HepG2 (cell line): Measurements from ENCODE around the gene RGL3. TPM values are rescaled to one million over a fixed set of nuclear protein-coding genes. Genes with fewer than 3 reads are reported as not detected.

Source experiments
- ATM ChIP-seq: fragments of 450-650 bp; IDR thresholded peaks from 2 replicates; pipeline ENCODE4 v1.7.1; 2017; ENCODE audit warnings: mild to moderate bottlenecking, borderline replicate concordance
- DR1 ChIP-seq: sonication (generic); formaldehyde crosslinking; IDR thresholded peaks from 2 replicates; pipeline ENCODE4 v1.8.0; 2021; ENCODE audit warnings: mild to moderate bottlenecking, missing genetic modification reagents, inconsistent platforms
- FOXC1 ChIP-seq: sonication (generic); formaldehyde crosslinking; IDR thresholded peaks from 2 replicates; pipeline ENCODE4 v1.8.0; 2022; ENCODE audit warnings: mild to moderate bottlenecking, missing genetic modification reagents, borderline replicate concordance
- FOXK2 ChIP-seq: fragments of 450-650 bp; IDR thresholded peaks from 2 replicates; pipeline ENCODE4 v1.6.1; 2016
- GATAD2A ChIP-seq: IDR thresholded peaks from 2 replicates; pipeline ENCODE4 v1.6.1; 2016
- HOXA9 ChIP-seq: sonication (generic); formaldehyde crosslinking; IDR thresholded peaks from 2 replicates; pipeline ENCODE4 v1.8.1; 2022; ENCODE audit warnings: missing genetic modification reagents, mild to moderate bottlenecking, moderate library complexity, borderline replicate concordance
- NR1H2 ChIP-seq: sonication (generic); formaldehyde crosslinking; IDR thresholded peaks from 2 replicates; pipeline ENCODE4 v1.8.1; 2022; ENCODE audit warnings: low read depth, missing genetic modification reagents, borderline replicate concordance
- RBM39 ChIP-seq: fragments of 200-400 bp; formaldehyde crosslinking; IDR thresholded peaks from one replicate; pipeline ENCODE4 v1.6.1; 2018; ENCODE audit warnings: antibody characterized with exemption, mild to moderate bottlenecking, low read depth, low read length; ENCODE audit not compliant: poor library complexity, severe bottlenecking
- RCOR2 ChIP-seq: IDR thresholded peaks from 2 replicates; pipeline ENCODE4 v1.6.1; 2016; ENCODE audit warnings: missing biosample characterization, missing genetic modification reagents
- SALL2 ChIP-seq: sonication (generic); formaldehyde crosslinking; IDR thresholded peaks from 2 replicates; pipeline ENCODE4 v1.8.1; 2023; ENCODE audit warnings: mild to moderate bottlenecking, missing genetic modification reagents, inconsistent platforms
- SRF ChIP-seq: IDR thresholded peaks from 2 replicates; pipeline ENCODE4 v1.6.1; 2011; ENCODE audit warnings: mild to moderate bottlenecking, low read depth, low read length, moderate library complexity
- TAF15 ChIP-seq: fragments of 200-400 bp; formaldehyde crosslinking; IDR thresholded peaks from one replicate; pipeline ENCODE4 v1.6.1; 2018; ENCODE audit warnings: mild to moderate bottlenecking, low read depth, low read length; ENCODE audit not compliant: poor library complexity, severe bottlenecking
- XBP1 ChIP-seq: sonication (generic); formaldehyde crosslinking; IDR thresholded peaks from 2 replicates; pipeline ENCODE4 v1.5.0; 2020; ENCODE audit warnings: missing genetic modification reagents
- ZBTB42 ChIP-seq: sonication (generic); formaldehyde crosslinking; IDR thresholded peaks from 2 replicates; pipeline ENCODE4 v1.5.0; 2020; ENCODE audit warnings: mild to moderate bottlenecking, missing genetic modification reagents
- ZBTB8A ChIP-seq: sonication (generic); formaldehyde crosslinking; IDR thresholded peaks from 2 replicates; pipeline ENCODE4 v1.4.0; 2020; ENCODE audit warnings: mild to moderate bottlenecking, low read depth, missing genetic modification reagents, borderline replicate concordance
- ZFAT ChIP-seq: sonication (generic); formaldehyde crosslinking; conservative IDR thresholded peaks from 2 replicates; pipeline ENCODE4 v1.8.1; 2023; ENCODE audit warnings: missing genetic modification reagents, inconsistent platforms
- ZNF3 ChIP-seq: IDR thresholded peaks from 2 replicates; pipeline ENCODE4 v1.7.0; 2017; ENCODE audit warnings: inconsistent platforms
- ZNF616 ChIP-seq: sonication (generic); formaldehyde crosslinking; IDR thresholded peaks from 2 replicates; pipeline ENCODE4 v1.5.0; 2020; ENCODE audit warnings: low read depth, mild to moderate bottlenecking, missing genetic modification reagents
- ZNF772 ChIP-seq: sonication (generic); formaldehyde crosslinking; IDR thresholded peaks from 2 replicates; pipeline ENCODE4 v1.5.0; 2020; ENCODE audit warnings: mild to moderate bottlenecking, missing genetic modification reagents
- polyA plus RNA-seq, 8 experiments: library from polyadenylated mRNA; depleted of rRNA in 3 of 8; stranded (reverse) in 7 of 8; unstranded in 1 of 8; fragments of >200 nt; fragmentation: Illumina TruSeq in 4 of 8; extraction: Trizol in 4 of 8; gene quantifications; 2 replicates each; pipeline versions ENCODE4 v1.2.1 to v1.2.3, GENCODE V29; 2011 to 2016; ENCODE audit warnings: low read depth in 4 of 8, missing spikeins in 1 of 8, mixed read lengths in 1 of 8; ENCODE audit not compliant: insufficient read depth in 1 of 8
- total RNA-seq, 5 experiments: library from RNA; depleted of rRNA; stranded (reverse); fragments of >200 nt; fragmentation: Illumina TruSeq; extraction: Trizol; gene quantifications; 2 replicates each; pipeline ENCODE4 v1.2.3, GENCODE V29; 2016; ENCODE audit warnings: low read depth in 1 of 5
- TF ChIP-seq, protein P1 (sequence below): sonication (generic); formaldehyde crosslinking; IDR thresholded peaks from 2 replicates; pipeline ENCODE4 v1.5.1; 2020; ENCODE audit warnings: missing genetic modification reagents, mild to moderate bottlenecking, borderline replicate concordance
- TF ChIP-seq, protein P2 (sequence below): sonication (generic); formaldehyde crosslinking; IDR thresholded peaks from 2 replicates; pipeline ENCODE4 v1.5.1; 2020; ENCODE audit warnings: mild to moderate bottlenecking, moderate library complexity, missing genetic modification reagents
- TF ChIP-seq, protein P3 (sequence below): IDR thresholded peaks from 2 replicates; pipeline ENCODE4 v1.6.1; 2016; ENCODE audit warnings: low read depth, missing genetic modification reagents, missing compliant biosample characterization

RGL3 gene
- total and polyA plus RNA-seq, 2 of the 13 experiments (the other 11 are each of a cell fraction or from before 2014, with no cell fraction given) = 4.2 to 7.6 TPM

DNA sequence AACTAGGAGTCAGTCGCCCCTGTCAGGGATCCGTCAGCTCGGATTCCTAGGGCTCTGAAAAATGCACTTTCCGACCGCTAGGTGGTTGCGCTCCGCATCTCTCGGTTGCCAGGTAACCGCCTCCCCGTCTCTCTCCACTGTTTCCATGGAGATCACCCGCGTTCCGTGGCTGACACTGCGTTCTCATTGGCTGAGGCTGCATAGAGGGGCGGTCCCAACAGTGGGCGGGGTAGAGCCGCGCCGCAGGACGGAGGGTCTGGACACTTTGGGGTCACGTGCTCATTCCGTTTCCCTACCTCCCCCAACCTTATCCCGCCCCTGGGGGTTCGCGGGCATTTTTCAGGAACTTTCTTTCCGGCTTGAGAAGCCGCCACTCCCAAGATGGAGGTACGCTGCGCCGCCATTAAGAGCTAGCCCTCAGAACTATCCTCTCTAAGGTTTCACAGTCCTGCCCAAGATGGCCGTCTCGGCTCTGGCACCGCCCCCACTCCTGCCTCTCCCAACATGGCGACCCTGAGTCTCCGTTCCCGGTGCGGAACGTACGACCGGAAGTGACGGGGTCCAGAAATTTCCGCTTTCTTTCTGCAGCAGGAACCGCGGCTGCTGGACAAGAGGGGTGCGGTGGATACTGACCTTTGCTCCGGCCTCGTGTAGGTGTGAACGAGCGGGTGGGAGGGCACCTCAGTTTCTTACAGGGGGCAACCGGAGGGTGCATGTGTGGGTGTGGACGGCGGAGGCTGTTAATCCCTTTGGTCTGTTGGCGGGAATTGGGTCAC lies 16.1 kb upstream of the RGL3 start, which contains the start of the genes ODAD3 and PRKCSH (continued):
- TF ChIP-seq SALL2 (CRISPR knock-in tag) (no peak; the same call in none of the 2 replicates), RBM39 (peak; percentile 57), RCOR2 (CRISPR knock-in tag) (no peak; the same call in 1 of the 2 replicates), FOXK2 (no peak), ZBTB42 (CRISPR knock-in tag) (no peak), NR1H2 (CRISPR knock-in tag) (0 out of 2 replicates have a peak, but pooled peaks have one; percentile 20), DR1 (CRISPR knock-in tag) (peak; percentile 72), ZNF616 (CRISPR knock-in tag) (0 out of 2 replicates have a peak, but pooled peaks have one; percentile 48), ZFAT (no peak), XBP1 (CRISPR knock-in tag) (no peak), FOXC1 (no peak), GATAD2A (CRISPR knock-in tag) (no peak; the same call in 1 of the 2 replicates), ZNF772 (CRISPR knock-in tag) (peak; percentile 81), TAF15 (no peak), SRF (0 out of 2 replicates have a peak, but pooled peaks have one; percentile 4), HOXA9 (CRISPR knock-in tag) (no peak; the same call in 1 of the 2 replicates), ZNF3 (CRISPR knock-in tag) (no peak), ZBTB8A (no peak), ATM (no peak)
- TF ChIP-seq, protein P1, sequence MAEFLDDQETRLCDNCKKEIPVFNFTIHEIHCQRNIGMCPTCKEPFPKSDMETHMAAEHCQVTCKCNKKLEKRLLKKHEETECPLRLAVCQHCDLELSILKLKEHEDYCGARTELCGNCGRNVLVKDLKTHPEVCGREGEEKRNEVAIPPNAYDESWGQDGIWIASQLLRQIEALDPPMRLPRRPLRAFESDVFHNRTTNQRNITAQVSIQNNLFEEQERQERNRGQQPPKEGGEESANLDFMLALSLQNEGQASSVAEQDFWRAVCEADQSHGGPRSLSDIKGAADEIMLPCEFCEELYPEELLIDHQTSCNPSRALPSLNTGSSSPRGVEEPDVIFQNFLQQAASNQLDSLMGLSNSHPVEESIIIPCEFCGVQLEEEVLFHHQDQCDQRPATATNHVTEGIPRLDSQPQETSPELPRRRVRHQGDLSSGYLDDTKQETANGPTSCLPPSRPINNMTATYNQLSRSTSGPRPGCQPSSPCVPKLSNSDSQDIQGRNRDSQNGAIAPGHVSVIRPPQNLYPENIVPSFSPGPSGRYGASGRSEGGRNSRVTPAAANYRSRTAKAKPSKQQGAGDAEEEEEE (CRISPR knock-in tag) = peak; percentile 83; the same call in 1 of the 2 replicates
- TF ChIP-seq, protein P2, sequence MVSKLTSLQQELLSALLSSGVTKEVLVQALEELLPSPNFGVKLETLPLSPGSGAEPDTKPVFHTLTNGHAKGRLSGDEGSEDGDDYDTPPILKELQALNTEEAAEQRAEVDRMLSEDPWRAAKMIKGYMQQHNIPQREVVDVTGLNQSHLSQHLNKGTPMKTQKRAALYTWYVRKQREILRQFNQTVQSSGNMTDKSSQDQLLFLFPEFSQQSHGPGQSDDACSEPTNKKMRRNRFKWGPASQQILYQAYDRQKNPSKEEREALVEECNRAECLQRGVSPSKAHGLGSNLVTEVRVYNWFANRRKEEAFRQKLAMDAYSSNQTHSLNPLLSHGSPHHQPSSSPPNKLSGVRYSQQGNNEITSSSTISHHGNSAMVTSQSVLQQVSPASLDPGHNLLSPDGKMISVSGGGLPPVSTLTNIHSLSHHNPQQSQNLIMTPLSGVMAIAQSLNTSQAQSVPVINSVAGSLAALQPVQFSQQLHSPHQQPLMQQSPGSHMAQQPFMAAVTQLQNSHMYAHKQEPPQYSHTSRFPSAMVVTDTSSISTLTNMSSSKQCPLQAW = peak; percentile 97
- TF ChIP-seq, protein P3, sequence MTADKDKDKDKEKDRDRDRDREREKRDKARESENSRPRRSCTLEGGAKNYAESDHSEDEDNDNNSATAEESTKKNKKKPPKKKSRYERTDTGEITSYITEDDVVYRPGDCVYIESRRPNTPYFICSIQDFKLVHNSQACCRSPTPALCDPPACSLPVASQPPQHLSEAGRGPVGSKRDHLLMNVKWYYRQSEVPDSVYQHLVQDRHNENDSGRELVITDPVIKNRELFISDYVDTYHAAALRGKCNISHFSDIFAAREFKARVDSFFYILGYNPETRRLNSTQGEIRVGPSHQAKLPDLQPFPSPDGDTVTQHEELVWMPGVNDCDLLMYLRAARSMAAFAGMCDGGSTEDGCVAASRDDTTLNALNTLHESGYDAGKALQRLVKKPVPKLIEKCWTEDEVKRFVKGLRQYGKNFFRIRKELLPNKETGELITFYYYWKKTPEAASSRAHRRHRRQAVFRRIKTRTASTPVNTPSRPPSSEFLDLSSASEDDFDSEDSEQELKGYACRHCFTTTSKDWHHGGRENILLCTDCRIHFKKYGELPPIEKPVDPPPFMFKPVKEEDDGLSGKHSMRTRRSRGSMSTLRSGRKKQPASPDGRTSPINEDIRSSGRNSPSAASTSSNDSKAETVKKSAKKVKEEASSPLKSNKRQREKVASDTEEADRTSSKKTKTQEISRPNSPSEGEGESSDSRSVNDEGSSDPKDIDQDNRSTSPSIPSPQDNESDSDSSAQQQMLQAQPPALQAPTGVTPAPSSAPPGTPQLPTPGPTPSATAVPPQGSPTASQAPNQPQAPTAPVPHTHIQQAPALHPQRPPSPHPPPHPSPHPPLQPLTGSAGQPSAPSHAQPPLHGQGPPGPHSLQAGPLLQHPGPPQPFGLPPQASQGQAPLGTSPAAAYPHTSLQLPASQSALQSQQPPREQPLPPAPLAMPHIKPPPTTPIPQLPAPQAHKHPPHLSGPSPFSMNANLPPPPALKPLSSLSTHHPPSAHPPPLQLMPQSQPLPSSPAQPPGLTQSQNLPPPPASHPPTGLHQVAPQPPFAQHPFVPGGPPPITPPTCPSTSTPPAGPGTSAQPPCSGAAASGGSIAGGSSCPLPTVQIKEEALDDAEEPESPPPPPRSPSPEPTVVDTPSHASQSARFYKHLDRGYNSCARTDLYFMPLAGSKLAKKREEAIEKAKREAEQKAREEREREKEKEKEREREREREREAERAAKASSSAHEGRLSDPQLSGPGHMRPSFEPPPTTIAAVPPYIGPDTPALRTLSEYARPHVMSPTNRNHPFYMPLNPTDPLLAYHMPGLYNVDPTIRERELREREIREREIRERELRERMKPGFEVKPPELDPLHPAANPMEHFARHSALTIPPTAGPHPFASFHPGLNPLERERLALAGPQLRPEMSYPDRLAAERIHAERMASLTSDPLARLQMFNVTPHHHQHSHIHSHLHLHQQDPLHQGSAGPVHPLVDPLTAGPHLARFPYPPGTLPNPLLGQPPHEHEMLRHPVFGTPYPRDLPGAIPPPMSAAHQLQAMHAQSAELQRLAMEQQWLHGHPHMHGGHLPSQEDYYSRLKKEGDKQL = no peak; the same call in 1 of the 2 replicates
